GM19023 (cell line): ENCODE measurements around the gene ABCC6.
"Not testable (repeated sequence)": the region's sequence is repeated elsewhere in the genome, so short reads cannot be mapped to it uniquely, and the experiment has no call there.

ENCODE experiments used
- ATAC-seq: cut with Tn5 transposase; IDR thresholded peaks from one replicate; pipeline ENCODE4 v1.9.1; 2021; ENCODE audit warnings: mild to moderate bottlenecking, moderate library complexity; ENCODE audit not compliant: unreplicated experiment

The ABCC6 gene

DNA sequence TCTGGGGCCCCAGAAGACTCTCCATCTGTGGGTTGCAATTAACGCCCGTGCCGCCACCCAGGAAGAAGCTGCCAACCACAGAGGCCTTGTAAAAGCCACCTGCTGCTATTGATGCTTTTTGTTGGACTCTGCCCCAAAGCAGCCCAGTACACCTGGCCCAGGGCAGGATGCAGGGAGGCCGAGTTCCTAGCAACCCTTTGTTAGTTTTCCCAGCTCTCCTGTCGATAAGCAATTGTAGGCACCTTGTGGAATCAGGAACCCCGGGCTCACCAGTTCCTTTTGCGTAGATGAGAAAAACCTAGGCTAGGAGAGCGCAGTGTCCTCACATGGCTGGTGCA, 103.3 kb downstream of the ABCC6 start:
- no peak for ATAC-seq

DNA sequence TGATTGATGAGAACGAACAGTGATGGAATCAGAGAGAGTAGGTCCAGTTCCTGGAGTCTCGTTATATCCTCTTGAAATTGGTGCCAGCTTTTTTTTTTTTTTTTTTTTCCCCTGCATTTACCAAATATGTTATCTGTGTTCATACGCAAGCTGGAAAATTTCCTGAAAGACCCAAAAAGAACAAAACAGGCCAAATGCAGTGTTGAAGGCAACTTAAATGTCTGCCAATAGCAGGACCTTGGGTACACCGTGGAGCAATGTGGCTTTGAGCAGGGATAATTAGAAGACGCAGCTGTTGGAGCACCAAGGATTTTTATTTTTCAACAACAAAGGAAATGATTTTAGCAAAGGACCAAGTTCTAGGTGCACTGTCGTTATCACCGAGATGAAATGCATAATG, 105.0 kb downstream of the ABCC6 start:
- no peak for ATAC-seq

DNA sequence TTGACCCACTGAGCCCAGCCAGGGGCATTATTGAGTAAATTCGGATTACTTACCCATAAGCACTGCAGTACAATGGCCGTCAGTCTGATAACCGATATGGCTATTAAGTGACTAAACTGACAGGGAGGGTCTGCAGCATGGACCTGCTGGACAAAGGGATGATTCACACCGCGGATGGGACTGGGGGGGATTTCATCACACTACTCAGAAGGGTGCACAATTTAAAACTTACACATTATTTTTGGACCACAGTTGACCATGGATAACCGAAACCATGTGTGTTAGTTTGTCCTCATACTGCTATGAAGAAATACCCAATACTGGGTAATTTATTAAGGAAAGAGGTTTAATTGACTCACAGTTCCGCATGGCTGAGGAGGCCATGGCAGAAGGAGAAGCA, 106.5 kb downstream of the ABCC6 start:
- no peak for ATAC-seq

DNA sequence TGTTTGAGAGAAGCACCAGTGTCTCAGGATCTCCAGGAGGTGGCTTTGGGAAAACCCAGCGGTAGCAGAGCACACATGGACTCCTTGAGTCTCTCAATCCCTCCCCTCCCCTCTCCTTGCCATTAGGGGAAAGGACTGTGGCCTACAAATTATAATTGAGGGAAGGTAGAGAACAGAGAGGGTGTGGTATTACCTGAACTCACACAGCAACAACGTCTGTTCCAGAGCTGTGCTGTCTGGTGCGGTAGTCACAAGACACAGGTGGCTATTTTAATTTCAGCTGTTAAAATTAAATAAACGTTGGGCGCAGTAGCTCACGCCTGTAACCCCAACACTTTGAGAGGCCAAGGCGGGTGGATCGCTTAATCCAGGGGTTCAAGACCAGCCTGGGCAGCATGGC, 110.2 kb downstream of the ABCC6 start:
- no peak for ATAC-seq

GRCh38 chr16:16112450-16113053, 110.7 kb downstream of the ABCC6 start:
- ATAC-seq: no peak

DNA sequence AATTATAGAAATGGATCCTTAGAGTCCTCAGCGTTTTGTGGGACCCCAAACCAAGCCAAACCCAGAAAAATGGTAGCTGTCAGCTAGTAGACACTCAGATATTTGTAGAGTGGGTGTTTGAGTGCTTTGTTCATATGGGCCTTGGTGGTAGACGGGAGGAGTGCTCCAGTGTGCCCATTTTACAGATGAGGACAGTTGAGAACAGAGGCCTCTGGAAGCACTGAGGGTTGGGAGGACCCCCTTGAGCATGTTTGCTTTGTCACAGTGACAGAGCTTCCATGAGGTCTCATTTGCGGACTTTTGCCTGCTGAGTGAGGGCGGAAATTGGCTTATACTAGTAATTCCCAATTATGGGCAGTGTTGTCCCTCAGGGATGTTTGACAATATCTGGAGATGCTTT, 111.7 kb downstream of the ABCC6 start:
- no peak for ATAC-seq

DNA sequence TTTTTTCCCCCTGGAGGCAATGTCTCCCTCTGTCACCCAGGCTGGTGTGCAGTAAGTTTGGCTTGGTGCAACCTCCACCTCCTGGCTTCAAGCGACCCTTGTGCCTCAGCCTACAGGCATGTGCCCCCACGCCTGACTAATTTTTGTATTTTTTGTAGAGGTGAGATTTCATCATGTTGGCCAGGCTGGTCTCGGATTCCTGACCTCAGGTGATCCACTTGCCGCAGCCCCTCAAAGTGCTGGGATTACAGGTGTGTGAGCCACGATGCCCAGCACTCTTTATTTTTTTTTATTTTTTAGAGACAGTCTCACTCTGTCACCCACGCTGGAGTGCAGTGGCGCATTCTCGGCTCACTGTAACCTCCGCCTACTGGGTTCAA, 113.2 kb downstream of the ABCC6 start:
- ATAC-seq: no peak

- ATAC-seq: no peak
These were observed 113.7 kb downstream of the ABCC6 start for GRCh38 chr16:16109453-16110110.

DNA sequence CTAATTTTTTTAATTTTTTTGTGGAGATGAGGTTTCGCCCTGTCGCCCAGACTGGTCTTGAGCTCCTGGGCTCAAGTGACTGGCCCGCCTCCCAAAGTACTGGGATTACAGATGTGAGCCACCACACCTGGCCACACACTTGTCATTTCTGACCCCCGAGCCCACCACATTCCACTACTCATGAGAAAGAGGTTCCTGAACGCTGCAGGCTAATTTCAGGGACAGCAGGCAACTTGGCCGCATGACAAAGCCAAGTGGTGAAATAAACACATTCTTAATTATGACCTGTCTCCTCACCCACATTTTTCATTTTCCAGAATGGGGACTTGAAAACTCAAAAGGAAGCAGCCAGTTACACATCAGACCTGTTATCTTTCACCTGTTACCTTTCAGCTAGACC, 114.5 kb downstream of the ABCC6 start:
- ATAC-seq: no peak

DNA sequence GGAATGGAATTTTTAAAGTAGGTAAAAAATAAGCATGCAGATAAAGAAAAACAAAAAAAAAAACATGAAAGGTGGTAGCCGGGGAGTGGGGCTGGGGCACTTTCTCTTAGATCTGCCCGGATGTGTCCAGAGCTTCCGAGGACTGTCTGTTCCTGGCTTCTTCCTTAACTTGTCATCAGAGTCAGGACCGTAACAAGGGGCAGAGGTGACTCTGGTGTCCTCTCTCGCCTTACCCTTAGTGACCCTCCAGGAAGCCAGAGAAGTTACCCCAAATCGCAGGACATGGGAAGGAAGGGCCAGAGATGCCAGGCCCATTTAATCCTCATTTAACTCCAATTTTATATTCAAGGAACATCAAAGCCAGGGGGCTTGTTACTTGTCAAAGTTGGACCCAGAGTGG, 115.5 kb downstream of the ABCC6 start:
- no peak for ATAC-seq

GRCh38 chr16:16106466-16106865, 116.8 kb downstream of the ABCC6 start:
- no peak for ATAC-seq

- no peak for ATAC-seq
These were observed 117.6 kb downstream of the ABCC6 start for GRCh38 chr16:16105646-16106045.

DNA sequence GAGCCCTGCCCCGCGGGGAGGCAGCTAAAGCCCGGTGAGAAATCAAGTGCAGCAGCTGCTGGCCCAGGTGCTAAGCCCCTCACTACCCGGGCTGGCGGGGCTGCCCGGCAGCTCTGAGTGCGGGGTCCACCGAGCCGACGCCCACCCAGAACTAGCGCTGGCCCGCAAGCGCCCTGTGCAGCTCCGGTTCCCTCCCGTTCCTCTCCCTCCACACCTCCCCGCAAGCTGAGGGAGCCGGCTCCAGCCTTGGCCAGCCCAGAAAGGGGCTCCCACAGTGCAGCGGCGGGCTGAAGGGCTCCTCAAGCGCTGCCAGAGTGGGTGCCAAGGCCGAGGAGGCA, 118.5 kb downstream of the ABCC6 start:
- not testable (repeated sequence) for ATAC-seq

DNA sequence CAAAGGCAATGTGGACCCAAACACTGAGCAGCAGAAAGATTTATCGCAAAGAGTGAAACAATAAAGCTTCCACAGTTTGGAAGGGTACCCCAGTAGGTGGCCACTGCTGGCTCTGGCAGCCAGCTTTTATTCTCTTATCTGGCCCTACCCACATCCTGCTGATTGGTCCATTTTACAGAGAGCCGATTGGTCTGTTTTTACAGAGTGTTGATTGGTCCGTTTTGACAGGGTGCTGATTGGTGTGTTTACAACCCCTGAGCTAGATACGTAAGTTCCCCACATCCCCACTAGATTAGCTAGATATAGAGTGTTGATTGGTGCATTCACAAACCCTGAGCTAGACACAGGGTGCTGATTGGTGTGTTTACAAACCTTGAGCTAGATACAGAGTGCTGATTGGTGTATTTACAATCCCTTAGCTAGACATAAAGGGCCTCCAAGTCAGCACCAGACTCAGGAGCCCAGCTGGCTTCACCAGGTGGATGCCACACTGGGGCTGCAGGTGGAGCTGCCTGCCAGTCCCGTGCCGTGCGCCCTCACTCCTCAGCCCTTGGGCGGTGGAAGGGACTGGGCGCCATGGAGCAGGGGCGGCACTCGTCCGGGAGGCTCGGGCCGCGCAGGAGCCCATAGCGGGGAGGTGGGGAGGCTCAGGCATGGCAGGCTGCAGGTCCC, 119.0 kb downstream of the ABCC6 start:
- not testable (repeated sequence) for ATAC-seq

GRCh38 chr16:16102738-16103137, 120.6 kb downstream of the ABCC6 start:
- ATAC-seq: no peak

DNA sequence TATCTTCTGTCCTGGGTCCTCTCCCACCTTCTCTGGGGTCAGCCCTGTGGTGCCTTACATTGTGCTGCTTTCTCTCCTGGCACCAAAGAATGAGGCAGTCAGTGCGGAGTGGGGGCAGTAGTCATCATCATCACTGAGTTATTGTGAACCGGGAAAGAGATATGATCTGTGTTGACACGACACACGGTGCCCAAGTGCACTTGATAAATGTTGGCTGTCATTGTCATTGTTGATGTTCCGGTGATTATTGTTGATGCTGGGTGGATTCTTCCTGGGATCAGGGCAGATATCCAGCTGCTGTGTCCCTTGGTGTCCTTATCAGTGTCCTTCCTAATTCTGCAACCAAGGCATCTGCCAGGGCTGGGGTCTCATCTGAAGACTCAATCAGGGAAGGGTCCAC, 121.7 kb downstream of the ABCC6 start:
- no peak for ATAC-seq

DNA sequence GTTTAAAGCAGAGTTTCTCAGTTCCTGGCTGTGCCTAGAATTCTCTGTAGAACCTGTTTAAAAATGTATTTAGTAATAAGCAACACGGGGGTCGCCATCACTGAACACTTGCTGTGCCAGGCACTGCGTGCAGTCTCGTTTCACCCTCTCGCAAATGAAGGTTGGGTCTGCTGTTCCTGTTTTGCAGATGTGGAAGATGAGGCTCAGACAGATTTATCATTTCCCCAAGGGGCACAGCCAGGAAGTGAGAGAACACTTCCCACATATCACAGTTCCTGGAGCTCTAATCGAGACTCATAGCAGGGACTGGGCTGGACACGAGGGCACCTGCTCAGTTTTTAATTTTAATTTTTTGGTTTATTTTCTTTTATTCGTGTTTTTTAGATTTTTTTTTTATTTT, 122.7 kb downstream of the ABCC6 start:
- ATAC-seq: no peak

GRCh38 chr16:16099320-16099719, 124.0 kb downstream of the ABCC6 start:
- no peak for ATAC-seq
